HG02623 (cell line): ENCODE measurements around the gene PGD.
"Not testable (repeated sequence)": the region's sequence is repeated elsewhere in the genome, so short reads cannot be mapped to it uniquely, and the experiment has no call there.

Experiments
- ATAC-seq: cut with Tn5 transposase; IDR thresholded peaks from one replicate; pipeline ENCODE4 v1.9.1; 2021; ENCODE audit warnings: moderate library complexity; ENCODE audit not compliant: unreplicated experiment

The PGD gene

GRCh38 chr1:10398278-10398733 lies 558 bp upstream of the PGD start:
- ATAC-seq, result no peak

DNA sequence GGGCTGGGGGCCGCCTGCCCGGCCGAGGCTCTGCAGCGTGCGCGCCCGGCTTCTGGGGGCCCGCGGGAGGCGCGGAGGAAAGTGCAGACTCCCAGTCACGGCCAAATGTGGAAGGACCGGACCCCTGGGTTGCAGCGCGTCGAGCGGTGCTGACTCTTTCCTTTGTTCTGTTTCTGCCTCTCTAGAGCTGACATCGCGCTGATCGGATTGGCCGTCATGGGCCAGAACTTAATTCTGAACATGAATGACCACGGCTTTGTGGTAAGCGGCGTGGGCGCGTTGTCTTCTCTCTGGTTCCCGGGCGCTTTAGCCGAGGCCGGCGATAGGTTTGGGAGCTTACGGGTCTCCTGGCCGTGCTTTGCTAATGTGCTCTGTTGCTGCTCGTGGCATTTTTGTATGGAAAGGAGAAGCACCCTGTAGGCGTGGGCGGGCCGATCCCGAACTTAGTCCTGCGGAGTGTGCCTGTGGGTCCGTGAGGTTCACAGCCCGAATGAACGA lies 629 bp downstream of the PGD start:
- ATAC-seq, result no peak

DNA sequence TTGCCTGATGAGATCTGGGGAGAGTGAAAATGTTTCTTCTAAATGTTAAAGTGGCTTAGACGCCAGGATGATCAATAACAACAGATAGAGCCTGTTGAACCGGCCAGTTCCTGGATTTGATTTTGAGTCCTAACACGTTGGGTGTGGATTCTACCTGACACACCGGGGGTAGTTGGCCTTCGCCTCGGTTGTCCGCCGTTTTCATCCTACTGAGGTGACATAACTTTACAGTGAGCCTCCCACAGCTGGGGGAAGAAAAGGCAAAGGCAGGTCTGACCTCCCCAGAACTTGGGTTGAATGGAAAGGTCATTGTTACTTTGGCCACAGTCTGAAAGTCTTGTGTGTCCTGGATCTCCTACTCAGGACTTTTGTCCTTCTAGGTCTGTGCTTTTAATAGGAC lies 1.1 kb downstream of the PGD start:
- no peak for ATAC-seq

- ATAC-seq, result no peak
These were observed 2.4 kb downstream of the PGD start for GRCh38 chr1:10401281-10401680.

DNA sequence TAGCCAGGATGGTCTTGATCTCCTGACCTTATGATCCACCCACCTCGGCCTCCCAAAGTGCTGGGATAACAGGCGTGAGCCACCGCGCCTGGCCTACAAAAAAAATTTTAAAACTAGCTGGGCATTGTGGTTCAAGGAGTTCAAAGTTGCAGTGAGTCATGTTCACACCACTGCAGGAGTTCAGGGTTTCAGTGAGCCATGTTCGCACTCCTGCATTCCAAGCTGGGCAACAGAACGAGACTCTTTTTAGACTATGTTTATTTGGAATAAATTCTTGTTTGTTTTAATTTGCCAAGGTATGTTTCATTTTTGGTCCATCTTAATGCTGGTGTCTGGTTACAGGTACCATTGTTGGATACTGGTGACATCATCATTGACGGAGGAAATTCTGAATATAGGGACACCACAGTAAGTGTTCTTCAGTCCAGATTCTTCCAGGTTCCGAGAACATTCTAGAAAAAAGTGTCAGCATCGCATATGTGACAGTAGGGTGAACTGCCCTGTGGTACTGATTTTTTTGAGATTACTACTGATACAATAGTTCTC lies 3.9 kb downstream of the PGD start:
- ATAC-seq, result no peak

GRCh38 chr1:10407201-10407600 lies 8.3 kb downstream of the PGD start:
- ATAC-seq, result no peak

DNA sequence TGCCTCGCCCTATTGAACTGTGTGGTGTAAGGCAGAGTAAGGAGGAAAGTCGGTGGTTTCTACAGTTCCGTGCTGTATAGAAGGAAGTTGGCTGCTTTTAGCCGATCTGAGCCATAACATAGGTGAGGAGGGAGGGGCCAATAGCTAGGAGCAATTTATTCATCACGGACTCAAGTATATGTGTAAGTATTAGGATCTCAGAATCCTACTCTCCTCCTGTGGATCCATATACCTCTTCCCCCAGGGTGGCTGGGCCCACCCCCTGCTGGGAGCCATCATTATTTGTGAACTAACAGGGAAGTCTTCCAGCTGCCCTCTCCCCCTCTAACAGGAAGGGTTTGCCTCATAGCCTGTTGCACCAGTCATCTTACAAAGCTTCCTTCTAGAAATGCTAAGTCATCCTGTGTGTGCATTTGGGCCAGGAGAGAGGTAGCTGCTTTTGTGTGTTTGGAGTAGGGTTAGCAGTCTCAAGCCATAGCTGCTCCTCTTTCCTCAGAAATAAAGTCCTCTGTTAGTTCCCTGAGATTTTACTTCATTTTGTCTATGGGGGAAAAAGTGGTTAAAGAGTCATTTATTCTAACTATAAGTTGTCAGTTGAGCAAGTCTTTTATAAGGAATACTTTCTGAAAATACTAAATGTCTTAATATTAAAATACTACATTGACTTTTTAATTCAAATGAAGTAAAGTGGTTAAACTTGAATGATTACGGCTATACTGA lies 16.5 kb downstream of the PGD start:
- ATAC-seq, result no peak

- not testable (repeated sequence) for ATAC-seq
These were observed 17.1 kb downstream of the PGD start for GRCh38 chr1:10415967-10416366.

DNA sequence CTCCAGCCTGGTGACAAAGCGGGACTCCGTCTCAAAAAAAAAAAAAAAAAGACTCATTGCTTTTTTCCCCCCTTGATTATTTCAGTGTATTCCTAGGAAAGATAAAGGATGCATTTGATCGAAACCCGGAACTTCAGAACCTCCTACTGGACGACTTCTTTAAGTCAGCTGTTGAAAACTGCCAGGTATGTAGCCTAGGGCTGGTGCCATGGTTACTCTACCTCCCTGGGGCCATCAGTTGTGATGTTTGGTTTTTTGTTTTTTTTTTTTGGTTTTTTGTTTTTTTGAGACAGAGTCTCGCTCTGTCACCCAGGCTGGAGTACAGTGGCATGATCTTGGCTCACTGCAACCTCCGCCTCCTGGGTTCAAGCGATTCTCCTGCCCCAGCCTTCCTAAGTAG lies 19.9 kb downstream of the PGD start:
- not testable (repeated sequence) for ATAC-seq

GRCh38 chr1:10419351-10419750 lies 20.5 kb downstream of the PGD start:
- no peak for ATAC-seq

DNA sequence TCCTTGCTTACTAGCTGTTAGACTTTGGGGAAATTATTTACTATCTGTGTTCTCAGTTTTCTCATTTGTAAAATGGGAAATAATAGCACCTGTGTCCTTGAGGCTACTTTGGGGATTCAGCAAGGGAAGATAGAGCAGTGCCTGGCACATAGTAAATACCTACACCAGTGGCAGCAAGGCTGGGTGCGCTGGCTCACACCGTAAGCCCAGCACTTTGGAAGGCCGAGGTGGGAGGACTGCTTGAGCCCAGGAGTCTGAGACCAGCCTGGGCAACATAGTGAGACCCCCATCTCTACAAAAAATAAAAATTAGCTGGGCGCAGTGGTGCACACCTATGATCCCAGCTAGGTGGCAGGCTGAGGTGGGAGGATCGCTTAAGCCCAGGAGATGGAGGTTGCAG lies 22.8 kb downstream of the PGD start:
- no peak for ATAC-seq

GRCh38 chr1:10424034-10424433 lies 25.2 kb downstream of the PGD start:
- ATAC-seq, result no peak

- no peak for ATAC-seq
These were observed 25.8 kb downstream of the PGD start for GRCh38 chr1:10424651-10425050.

- not testable (repeated sequence) for ATAC-seq
These were observed 27.1 kb downstream of the PGD start for GRCh38 chr1:10425826-10426534.

GRCh38 chr1:10426535-10426848 lies 27.6 kb downstream of the PGD start:
- not testable (repeated sequence) for ATAC-seq

GRCh38 chr1:10428984-10429383 lies 30.1 kb downstream of the PGD start:
- ATAC-seq, result no peak

DNA sequence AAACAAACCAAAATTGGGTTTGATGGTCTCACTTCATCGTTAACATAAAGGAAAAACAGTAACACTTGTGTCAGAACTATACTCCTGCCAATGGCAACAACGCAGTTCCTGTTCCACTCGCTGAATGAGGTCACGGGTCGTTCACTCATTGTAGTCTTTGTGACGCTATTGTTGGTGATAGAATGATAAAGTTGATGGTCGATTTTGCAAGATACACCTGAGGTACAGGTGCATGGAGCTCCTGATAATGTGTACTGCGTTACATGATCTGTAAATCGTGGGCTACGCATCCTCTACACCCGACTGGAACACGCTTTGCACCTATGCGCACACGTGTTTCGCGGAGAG lies 31.0 kb downstream of the PGD start:
- no peak for ATAC-seq

DNA sequence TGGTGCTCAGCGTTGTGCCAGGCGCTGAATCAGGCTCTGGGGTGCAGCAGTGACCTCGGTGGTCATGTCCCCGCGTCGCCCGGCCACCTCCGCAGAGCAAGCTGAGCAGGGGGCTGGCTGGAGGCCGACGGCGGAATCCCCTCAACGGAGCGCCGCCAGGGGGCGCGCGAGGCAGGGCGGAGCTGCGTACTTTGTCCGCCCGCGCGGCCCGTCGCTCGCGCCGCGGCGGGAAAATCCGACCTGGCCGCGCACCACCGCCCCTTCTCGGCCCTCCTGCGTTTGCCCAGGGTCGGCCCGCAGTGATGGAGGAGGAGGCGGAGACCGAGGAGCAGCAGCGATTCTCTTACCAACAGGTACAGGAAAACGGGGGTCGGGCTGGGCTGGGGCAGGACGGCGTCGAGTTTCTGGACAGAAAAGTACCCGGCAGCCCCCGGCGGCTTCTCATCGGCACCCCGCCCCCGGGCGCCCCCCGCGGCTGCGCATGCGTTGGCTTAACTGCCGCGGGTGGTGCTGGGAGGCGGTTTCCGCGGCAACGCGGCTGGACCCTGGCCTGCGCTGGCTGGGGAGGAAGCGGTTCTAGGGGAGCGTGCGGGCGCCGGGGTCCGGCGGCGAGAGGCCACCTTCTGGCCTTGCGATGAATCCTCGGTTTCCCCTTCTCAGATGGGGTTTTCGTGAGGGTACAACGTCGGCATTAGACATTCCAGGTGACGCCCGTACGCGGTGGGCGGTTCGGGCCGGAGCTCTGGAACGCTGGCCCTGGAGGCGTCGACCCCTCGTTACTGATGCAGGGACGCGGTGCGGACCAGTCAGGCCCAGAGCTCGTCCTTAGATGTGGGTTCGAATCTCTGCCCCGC lies 31.6 kb downstream of the PGD start, which contains the start of gene CENPS:
CENPS (plus strand) TSS at position 218 of the 854 bp plus-strand sequence; CDS start at position 303, 85 bp downstream.
- peak; percentile 70 for ATAC-seq

DNA sequence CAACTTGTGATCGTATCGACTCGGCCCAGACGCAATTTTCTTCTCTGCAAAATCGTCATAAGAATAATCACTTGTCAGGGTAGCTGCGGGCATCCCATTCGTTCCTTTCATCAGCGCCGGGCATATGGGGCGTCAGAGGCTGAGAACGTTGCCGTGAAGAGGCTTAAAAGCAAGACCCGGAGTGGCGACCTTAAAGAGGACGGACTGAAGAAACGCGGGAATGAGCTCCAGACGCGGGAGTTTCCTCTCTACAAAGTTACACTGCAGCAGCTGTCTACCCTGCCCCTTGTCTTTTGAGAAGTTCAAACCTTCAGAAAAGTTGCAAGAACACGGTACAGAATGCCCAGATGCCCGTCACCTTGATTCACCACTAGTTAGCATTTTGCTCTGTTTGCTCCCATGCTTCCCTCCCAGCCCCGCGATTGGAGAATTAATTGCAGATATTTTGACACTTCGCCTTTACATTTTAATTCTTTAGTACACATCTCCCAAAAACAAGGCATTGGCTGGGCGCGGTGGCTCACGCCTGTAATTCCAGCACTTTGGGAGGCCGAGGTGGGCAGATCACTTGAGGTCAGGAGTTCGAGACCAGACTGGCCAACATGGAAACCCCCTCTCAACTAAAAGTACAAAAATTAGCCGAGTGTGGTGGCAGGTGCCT lies 32.3 kb downstream of the PGD start:
- no peak for ATAC-seq

DNA sequence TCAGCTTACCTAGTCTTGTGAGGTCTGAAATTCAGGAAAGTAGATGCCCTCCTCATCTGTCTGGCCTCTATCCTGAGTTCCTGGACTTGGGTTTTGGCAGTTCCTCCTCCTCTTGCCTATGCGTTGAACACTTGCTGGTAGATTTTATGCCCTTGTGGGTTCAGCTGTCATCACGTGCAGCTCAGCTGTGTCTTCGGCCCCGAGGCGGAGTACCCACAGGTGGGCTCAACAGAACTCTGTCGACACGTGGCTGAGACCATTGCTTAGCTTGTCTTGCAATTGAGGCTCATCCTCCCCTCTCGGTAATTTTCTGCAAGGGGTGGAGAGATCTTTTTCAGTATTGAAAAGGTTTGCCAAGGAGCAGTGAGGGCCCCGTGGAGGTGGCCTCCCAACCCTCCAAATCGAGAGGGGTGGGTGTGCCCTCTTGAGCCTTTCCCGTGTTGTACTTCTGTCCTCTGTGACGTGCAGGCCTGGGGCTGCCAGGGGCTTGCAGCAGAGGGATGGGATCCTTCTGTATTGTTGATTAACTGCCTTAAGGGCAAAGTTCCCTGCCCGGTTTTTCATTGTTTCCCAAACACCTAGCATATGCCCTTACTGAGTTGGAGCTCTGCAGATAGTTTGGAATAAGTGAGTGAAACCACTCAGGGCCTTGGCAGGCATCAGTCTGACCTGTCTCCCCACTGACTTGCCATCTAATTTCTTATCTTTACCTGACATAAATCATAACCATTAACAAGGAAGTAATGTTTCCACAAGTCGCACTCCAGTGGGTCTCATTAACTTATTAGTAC lies 34.2 kb downstream of the PGD start:
- no peak for ATAC-seq
